Neural cell (in vitro differentiated cells): Measurements from ENCODE around the gene CUBN. TPM values are rescaled to one million over a fixed set of nuclear protein-coding genes. Genes with fewer than 3 reads are reported as not detected.

Experiments
- H2AFZ ChIP-seq: fragments of 200-600, 300-800 bp; sonication (generic), shearing (Covaris generic); 2 replicates; pipeline ENCODE4 v1.6.0; 2014; ENCODE audit warnings: low read depth, mild to moderate bottlenecking, antibody characterized with exemption, low read length, moderate library complexity
- H3F3A ChIP-seq: fragments of 200-600 bp; shearing (Covaris generic); 2 replicates; pipeline ENCODE4 v1.6.1; 2016; ENCODE audit warnings: mild to moderate bottlenecking, moderate library complexity, mixed read lengths, antibody characterized with exemption, low read length; ENCODE audit not compliant: insufficient read depth, poor library complexity, severe bottlenecking
- H3K27ac ChIP-seq: fragments of 200-600, 300-800 bp; sonication (generic), shearing (Covaris generic); 2 replicates; pipeline ENCODE4 v1.5.1; 2014; ENCODE audit warnings: mild to moderate bottlenecking, low read length, moderate library complexity
- H3K27me3 ChIP-seq: fragments of 300-800, 200-600 bp; sonication (generic), shearing (Covaris generic); 2 replicates; pipeline ENCODE4 v1.6.0; 2014; ENCODE audit warnings: mild to moderate bottlenecking, low read depth, low read length, moderate library complexity; ENCODE audit not compliant: insufficient read depth
- H3K36me3 ChIP-seq: fragments of 300-800, 200-600 bp; sonication (generic), shearing (Covaris generic); 2 replicates; pipeline ENCODE4 v1.5.1; 2014; ENCODE audit warnings: mild to moderate bottlenecking, antibody characterized with exemption, low read length, moderate library complexity; ENCODE audit not compliant: insufficient read depth
- H3K4me2 ChIP-seq: fragments of 300-800, 200-600 bp; sonication (generic), shearing (Covaris generic); 2 replicates; pipeline ENCODE4 v1.6.0; 2014; ENCODE audit warnings: mild to moderate bottlenecking, low read length
- H3K4me3 ChIP-seq: fragments of 300-800, 200-600 bp; sonication (generic), shearing (Covaris generic); 2 replicates; pipeline ENCODE4 v1.5.1; 2014; ENCODE audit warnings: mild to moderate bottlenecking, low read length, moderate library complexity
- H3K79me2 ChIP-seq: fragments of 200-600 bp; shearing (Covaris generic); replicated peaks from 2 replicates; pipeline ENCODE4 v1.6.0; 2014; ENCODE audit warnings: mild to moderate bottlenecking, low read length, moderate library complexity; ENCODE audit not compliant: insufficient read depth
- H3K9ac ChIP-seq: fragments of 300-800, 200-600 bp; sonication (generic), shearing (Covaris generic); 2 replicates; pipeline ENCODE4 v1.6.1; 2016; ENCODE audit warnings: mild to moderate bottlenecking, low read length, mixed read lengths
- H3K9me2 ChIP-seq: fragments of 200-600 bp; shearing (Covaris generic); 2 replicates; pipeline ENCODE4 v1.6.1; 2016; ENCODE audit warnings: mild to moderate bottlenecking, low read length, mixed read lengths; ENCODE audit not compliant: insufficient read depth
- H3K9me3 ChIP-seq: fragments of 200-600, 300-800 bp; sonication (generic), shearing (Covaris generic); 2 replicates; pipeline ENCODE4 v1.6.1; 2016; ENCODE audit warnings: mild to moderate bottlenecking, mixed run types, low read length, moderate library complexity, mixed read lengths
- H4K20me1 ChIP-seq: fragments of 200-600 bp; shearing (Covaris generic); 2 replicates; pipeline ENCODE4 v1.6.1; 2016; ENCODE audit warnings: mild to moderate bottlenecking, mixed run types; ENCODE audit not compliant: insufficient read depth
- CTCF ChIP-seq: fragments of 450-650 bp; IDR thresholded peaks from 2 replicates; pipeline ENCODE4 v1.5.1; 2014; ENCODE audit warnings: antibody characterized with exemption, mild to moderate bottlenecking, moderate library complexity; ENCODE audit not compliant: poor library complexity, severe bottlenecking
- EP300 ChIP-seq: fragments of 450-650 bp; conservative IDR thresholded peaks from 2 replicates; pipeline ENCODE4 v1.6.1; 2014; ENCODE audit warnings: antibody characterized with exemption, mild to moderate bottlenecking, moderate library complexity; ENCODE audit not compliant: poor library complexity, severe bottlenecking
- EZH2 ChIP-seq: fragments of 200-600, 300-800 bp; shearing (Covaris generic), sonication (generic); IDR thresholded peaks from 2 replicates; pipeline ENCODE4 v1.6.1; 2014; ENCODE audit warnings: antibody characterized with exemption, low read length, borderline replicate concordance, mild to moderate bottlenecking; ENCODE audit not compliant: insufficient read depth, poor library complexity, severe bottlenecking
- MXI1 ChIP-seq: fragments of 450-650 bp; conservative IDR thresholded peaks from 2 replicates; pipeline ENCODE4 v1.6.1; 2014; ENCODE audit warnings: antibody characterized with exemption, mild to moderate bottlenecking; ENCODE audit not compliant: poor library complexity, severe bottlenecking
- POLR2AphosphoS5 ChIP-seq: IDR thresholded peaks from 2 replicates; pipeline ENCODE4 v1.6.1; 2012
- RAD21 ChIP-seq: fragments of 450-650 bp; conservative IDR thresholded peaks from 2 replicates; pipeline ENCODE4 v1.6.1; 2014; ENCODE audit warnings: antibody characterized with exemption, mild to moderate bottlenecking, moderate library complexity
- SMC3 ChIP-seq: fragments of 450-650 bp; conservative IDR thresholded peaks from 2 replicates; pipeline ENCODE4 v1.6.1; 2014; ENCODE audit warnings: antibody characterized with exemption, mild to moderate bottlenecking, moderate library complexity; ENCODE audit not compliant: poor library complexity
- TAF1 ChIP-seq: IDR thresholded peaks from 2 replicates; pipeline ENCODE4 v1.6.1; 2012; ENCODE audit warnings: low read depth
- polyA plus RNA-seq: library from polyadenylated mRNA; depleted of rRNA; stranded (reverse); fragments of >200 nt; gene quantifications from 2 replicates; pipeline ENCODE4 v1.2.3, GENCODE V29; 2014

Gene CUBN
- polyA plus RNA-seq, 1 donor from 2014 or later = 7.1 TPM

GRCh38 chr10:16780338-16780880 lies 349.2 kb downstream of the CUBN start:
- Histone ChIP-seq H3K27me3 (no peaks in the 10 kb centered on the region), H3K36me3 (no peaks in the 10 kb centered on the region), H3F3A (no peaks in the 10 kb centered on the region), H3K4me2 (no peak overlapping the region), H3K9me2 (no peaks in the 10 kb centered on the region), H3K79me2 (no peaks in the 10 kb centered on the region), H3K9ac (no peak overlapping the region), H3K27ac (no peak overlapping the region), H4K20me1 (no peaks in the 10 kb centered on the region), H3K9me3 (peaks cover 6% of the 10 kb centered on the region), H2AFZ (no peak overlapping the region), H3K4me3 (no peak overlapping the region)
- TF ChIP-seq RAD21 (no peak), MXI1 (no peak), EZH2 (no peak), TAF1 (no peak)

DNA sequence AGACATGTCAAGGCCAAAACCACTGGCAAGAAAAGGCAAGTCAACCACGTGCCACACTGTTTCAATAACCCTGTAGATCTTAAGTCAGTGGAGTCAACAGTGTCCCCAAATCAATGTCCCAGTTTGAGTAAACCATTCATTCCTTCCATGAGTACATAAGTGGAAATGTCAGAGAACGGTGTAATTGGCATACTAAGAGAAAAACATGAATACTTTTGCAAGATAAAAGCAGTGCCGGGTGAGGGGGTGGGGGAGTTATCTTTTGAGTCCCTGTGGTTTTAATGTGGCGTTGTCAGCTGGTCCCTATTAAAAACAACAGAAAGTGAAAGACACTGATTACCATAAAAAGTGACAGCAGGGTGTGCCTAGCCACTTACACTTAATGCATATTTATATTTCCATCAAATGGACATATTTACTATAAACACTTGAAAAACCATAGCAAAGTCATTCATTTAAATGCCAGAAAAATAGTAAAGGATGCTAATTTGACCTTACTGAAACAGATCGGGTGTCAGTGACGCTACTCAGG lies 350.2 kb downstream of the CUBN start:
- H3K27ac ChIP-seq = no peak overlapping the region
- no peaks in the 10 kb centered on the region for H3K27me3 ChIP-seq
- TF ChIP-seq EZH2 = no peak
- peak; percentile 30 for TF ChIP-seq EP300
- peak; percentile 29 for TF ChIP-seq POLR2AphosphoS5
- no peak overlapping the region for H3K9ac ChIP-seq
- H3K4me3 ChIP-seq = no peak overlapping the region
- H3K9me3 ChIP-seq = peaks cover 3% of the 10 kb centered on the region
- no peaks in the 10 kb centered on the region for H4K20me1 ChIP-seq
- H3K9me2 ChIP-seq = no peaks in the 10 kb centered on the region
- no peaks in the 10 kb centered on the region for H3K36me3 ChIP-seq
- no peak overlapping the region for H3K4me2 ChIP-seq
- H2AFZ ChIP-seq = no peak overlapping the region
- no peaks in the 10 kb centered on the region for H3F3A ChIP-seq
- no peaks in the 10 kb centered on the region for H3K79me2 ChIP-seq

- H3K4me3 ChIP-seq = no peak overlapping the region
- H3K79me2 ChIP-seq = no peaks in the 10 kb centered on the region
- no peaks in the 10 kb centered on the region for H3K27me3 ChIP-seq
- no peaks in the 10 kb centered on the region for H3F3A ChIP-seq
- no peaks in the 10 kb centered on the region for H4K20me1 ChIP-seq
- no peak overlapping the region for H3K27ac ChIP-seq
- no peak overlapping the region for H3K4me2 ChIP-seq
- H3K36me3 ChIP-seq = no peaks in the 10 kb centered on the region
- TF ChIP-seq CTCF (peak; percentile 89), MXI1 (no peak), SMC3 (peak; percentile 94), RAD21 (peak; percentile 93)
- H3K9ac ChIP-seq = no peak overlapping the region
- H2AFZ ChIP-seq = no peak overlapping the region
- no peaks in the 10 kb centered on the region for H3K9me2 ChIP-seq
- no peaks in the 10 kb centered on the region for H3K9me3 ChIP-seq
Observed at GRCh38 chr10:16777473-16778370, 351.9 kb downstream of the CUBN start.
